NCI-H2171 treated with DMSO at 0.1 percent for 48 hours (cell line): ENCODE results near the gene SLC15A1.

Experiments used
- DNase-seq: peaks from one replicate; lab custom pipeline; 2025; lab: John Stamatoyannopoulos, UW

The SLC15A1 gene

GRCh38 chr13:98751367-98751782 is 1.1 kb downstream of the SLC15A1 start:
- DNase-seq: peak; percentile 9

DNA sequence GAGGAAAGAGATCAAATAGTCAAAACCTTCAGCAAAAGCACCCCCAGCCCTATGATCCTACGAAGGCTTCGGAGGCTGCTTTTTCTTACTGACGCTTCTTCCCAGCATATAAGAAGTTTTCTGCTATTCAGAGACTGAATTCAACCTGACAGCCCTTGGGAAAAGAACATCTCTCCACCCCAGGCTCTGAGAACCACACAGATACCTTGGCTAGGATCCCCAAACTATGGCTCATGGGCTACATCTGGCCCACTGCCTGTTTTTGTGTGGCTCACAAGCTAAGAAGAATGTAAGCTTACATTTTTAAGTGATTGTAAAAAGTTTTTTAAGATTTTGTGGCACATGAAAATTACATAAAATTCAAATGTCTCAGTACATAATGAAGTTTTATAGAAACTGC is 3.0 kb downstream of the SLC15A1 start:
- no peak for DNase-seq

GRCh38 chr13:98746968-98747367 is 5.5 kb downstream of the SLC15A1 start:
- DNase-seq: no peak

DNA sequence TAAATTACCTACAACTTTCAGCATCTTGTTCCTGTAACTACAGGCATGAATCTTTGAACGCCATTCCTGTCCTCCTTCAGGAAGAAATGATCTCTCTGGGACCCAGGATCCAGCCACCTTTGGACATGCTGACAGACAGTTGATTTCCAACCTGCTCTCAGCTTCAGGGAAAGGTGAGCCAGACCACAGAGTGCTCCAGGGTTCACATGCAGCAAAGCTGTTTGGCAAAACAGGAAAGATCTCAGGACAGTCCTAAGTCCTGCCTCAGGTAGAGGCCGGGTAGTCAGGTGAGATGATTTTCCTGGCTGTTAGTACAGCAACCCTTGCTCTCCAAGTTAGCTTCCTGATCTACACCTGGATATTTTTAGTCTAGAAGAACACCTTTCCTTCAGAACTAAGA is 9.1 kb downstream of the SLC15A1 start:
- no peak for DNase-seq

DNA sequence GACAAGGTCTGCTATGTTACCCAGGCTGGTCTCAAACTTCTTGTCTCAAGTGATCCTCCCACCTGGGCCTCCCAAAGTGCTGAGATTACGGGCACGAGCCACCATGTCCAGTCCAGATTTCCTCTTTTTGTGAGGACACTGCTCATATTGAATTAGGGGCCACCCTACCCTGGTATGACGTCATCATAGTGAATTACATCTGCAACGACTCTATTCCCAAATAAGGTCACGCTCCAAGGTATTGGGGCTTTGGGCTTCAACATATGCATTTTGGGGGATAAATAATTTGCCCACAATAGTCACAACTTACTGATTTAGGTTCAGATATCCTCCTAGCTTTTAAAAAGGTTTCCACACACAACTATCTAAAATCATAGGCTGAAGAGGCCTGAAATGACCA is 9.5 kb downstream of the SLC15A1 start:
- DNase-seq: no peak

DNA sequence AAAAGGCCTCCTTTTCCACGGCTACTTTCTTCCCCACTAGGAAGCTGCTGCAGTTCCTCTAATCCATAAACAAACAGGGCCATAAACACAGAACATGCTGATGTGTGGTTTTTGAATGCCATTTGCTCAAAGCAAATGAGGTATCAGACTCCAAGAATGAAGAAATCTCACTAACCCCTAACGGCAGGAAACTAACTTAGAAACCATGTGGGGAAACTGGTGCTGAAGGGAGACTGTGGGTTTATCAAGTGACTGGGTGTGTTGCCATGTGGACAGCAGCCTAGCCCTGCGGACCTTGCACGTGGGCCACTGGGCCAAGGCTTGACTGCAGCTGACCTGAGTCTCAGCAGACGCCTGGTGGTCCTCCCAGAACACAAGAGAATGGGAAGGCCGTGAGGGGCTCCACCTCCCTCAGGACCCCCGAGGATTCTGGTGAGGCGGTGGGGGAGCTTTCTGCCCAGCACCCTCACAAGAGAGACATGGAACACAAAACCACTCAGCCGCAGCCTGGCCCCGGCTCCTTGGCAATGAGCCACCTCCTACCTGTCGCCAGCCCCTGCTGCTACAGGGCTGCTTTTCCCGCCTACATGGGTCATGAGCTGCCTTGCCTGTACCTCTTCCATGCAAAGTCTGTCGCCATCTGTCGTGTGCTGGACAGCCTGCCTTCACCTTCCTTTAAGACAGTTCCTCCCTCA is 10.6 kb downstream of the SLC15A1 start:
- DNase-seq: peak; percentile 53

DNA sequence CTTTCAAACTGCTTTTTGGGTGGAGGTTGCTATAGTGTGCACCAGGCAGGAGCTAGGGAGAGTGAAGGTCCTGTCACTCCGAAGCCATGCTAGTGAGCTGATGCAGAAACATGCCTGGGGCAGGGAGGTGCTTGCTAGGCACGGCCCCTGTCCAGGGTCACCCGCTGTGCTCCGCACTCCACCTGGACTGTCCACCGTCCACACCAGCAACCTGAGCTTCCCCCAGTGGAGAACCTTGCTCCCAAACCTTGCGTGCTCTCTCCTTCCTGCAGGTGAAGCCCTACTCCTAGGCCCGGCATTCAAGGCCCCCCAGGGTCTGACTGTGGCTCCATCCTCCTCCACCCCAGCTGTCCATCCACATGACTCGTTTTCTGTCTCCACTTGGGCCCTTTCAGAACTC is 12.3 kb downstream of the SLC15A1 start:
- DNase-seq: no peak

DNA sequence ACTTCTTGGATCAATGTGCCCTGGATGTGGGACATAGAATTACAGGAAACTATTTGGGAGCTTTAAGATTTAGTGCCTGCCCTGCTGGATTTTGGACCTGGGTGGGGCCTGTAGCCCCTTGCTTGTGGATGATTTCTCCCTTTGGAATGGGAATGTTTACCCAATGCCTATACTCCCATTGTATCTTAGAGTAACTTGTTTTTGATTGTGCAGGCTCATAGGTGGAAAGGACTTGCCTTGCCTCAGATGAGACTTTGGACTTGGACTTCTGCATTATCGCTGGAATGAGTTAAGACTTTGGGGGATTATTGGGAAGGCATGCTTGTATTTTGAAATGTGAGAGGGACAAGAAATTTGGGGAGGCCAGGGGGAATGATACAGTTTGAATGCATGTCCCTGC is 13.5 kb downstream of the SLC15A1 start:
- DNase-seq: no peak

GRCh38 chr13:98738213-98738612 is 14.3 kb downstream of the SLC15A1 start:
- DNase-seq: no peak

- DNase-seq: no peak
These were observed 20.5 kb downstream of the SLC15A1 start for GRCh38 chr13:98731925-98732324.

- no peak for DNase-seq
These were observed 21.4 kb downstream of the SLC15A1 start for GRCh38 chr13:98731038-98731437.

DNA sequence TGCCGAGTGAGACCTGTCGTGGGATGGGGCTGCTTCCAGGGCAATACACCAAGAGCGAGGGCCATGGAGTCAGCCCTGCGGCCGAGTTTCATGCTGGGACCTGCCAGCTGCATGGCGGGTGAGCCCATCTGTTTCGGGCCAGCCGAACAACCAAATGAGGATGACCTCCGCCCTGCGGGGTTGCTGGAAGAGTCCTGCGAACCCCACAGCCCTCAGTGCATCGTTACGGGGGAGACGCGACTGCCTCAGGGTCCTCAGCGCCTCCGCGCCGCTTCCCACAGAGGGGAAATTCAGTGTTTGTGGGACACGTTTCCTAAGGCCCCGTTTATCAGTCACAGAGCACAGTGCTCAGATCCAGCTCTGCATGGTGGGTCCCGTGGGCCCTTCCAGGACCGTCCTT is 22.0 kb downstream of the SLC15A1 start:
- DNase-seq: no peak

DNA sequence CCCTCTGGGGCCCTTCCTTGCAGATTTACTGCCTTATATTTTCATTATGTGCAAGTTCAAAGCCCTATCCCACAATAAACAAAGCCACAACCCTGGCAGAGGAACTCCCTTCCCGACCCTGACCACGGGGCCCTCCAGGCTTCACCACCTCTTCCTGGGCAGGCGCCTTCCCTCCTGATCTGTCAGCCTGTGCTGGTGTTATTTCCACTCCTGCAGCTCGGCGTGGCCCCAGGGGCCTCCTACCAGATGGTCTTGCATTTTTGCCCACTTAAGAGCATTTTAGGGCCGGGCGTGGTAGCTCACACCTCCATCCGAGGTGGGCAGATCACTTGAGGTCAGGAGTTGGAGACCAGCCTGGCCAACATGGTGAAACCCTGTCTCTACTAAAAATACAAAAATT is 22.8 kb downstream of the SLC15A1 start:
- DNase-seq: no peak

DNA sequence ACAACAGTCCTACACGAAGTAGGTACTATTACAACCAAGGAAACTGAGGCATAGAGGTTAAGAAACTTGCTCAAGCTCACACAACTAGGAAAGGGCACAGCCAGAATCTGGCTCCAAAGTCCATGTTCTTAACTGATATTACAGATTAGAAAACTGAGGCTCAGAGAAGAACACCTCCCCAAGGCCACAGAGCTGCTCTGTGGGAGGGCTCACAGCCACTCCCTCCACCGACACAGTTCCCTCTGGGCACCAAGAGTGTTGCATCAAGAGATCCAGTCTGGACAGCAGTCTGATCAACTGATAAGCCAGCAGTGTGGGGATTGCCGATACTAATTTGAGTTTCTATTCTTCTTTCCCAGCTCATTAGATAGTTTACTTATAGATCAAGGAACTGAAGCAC is 29.5 kb downstream of the SLC15A1 start:
- DNase-seq: no peak

DNA sequence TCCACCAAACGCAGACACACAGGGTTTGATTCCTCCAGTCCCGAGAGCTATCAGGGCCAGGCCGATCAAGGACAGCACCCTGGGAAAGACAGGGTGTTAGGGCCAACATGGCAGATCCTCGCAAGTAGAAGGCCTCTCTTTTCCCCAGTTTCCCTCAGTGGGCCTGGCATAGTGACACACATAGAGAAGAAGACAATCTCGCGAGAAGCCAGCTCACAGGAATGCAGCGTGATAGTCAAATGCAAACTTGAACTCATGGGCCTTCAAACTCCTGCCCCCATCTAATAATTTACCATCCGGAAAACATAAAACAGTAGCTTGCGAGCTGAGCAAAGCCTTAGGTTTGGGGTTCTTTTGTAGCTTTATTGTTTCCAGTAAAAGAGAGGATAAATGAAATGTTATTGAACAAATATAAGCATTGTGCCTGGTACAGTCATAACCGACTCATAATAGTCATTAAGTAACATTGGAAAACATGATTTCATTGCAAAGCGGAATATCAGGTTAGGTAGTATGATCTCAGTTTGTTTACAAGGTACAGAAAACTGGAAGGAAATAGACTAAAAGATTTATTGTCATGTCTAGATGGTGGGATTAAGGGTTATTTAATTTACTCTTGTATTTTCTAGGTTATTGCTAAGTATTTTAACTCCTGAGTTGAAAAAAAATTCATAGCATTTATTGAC is 30.5 kb downstream of the SLC15A1 start:
- no peak for DNase-seq

GRCh38 chr13:98719527-98720250 is 32.8 kb downstream of the SLC15A1 start:
- DNase-seq: no peak

- DNase-seq: no peak
These were observed 34.6 kb downstream of the SLC15A1 start for GRCh38 chr13:98717891-98718290.

GRCh38 chr13:98717256-98717655 is 35.2 kb downstream of the SLC15A1 start:
- DNase-seq: no peak

- no peak for DNase-seq
These were observed 42.0 kb downstream of the SLC15A1 start for GRCh38 chr13:98710521-98710920.

DNA sequence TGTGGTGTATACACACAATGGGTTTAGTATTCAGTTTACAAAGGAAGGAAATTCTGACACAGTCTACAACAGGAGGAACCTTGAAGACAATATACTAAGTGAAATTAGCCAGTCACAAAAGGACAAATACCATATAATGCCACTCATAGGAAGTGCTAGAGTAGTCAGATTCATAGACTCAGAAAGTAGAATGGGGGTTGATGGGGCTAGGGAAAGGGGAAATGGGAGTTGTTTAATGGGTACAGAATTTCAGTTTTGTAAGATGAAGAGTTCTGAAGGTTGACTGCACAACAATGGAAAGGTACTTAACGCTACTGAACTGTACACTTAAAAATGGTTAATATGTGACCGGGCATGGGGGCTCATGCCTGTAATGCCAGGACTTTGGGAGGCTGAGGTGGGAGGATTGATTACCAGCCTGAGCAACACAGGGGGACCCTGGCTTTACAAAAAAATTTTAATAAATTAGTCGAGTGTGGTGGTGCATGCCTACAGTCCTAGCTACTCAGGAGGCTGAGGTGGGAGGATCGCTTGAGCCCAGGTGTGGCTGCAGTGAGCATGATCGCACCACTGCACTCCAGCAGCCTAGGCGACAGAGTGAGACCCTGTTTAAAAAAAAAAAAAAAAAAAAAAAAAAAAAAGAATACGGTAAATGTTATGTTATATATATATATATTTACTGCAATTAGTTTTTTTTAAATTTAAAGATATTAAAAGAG is 45.0 kb downstream of the SLC15A1 start:
- DNase-seq: no peak

DNA sequence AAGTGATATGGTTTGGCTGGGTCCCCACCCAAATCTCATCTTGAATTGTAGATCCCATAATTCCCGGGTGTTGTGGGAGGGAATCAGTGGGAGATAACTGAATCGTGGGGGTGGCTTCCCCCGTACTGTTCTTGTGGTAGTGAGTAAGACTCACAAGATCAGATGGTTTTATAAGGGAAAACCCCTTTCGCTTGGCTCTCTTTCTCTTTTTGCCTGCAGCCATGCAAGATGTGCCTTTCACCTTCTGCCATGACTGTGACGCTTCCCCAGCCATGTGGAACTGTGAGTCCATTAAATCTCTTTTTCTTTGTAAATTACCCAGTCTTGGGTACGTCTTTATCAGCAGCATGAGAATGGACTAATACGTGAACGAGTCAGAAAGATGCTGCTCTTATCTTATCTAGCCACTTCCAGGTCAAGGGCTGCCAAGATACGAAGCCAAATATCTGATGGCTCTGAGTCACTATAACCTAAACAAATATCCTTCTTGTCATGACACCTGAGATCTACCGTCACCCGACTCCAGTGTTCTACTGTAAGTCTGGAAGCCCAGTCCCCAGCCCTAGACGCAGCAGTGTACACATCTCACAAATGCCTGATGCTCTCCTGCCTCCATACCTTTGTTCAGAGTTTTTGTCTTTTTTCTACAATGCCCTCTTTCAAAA is 45.9 kb downstream of the SLC15A1 start:
- peak; percentile 11 for DNase-seq

- peak; percentile 41 for DNase-seq
These were observed 54.7 kb downstream of the SLC15A1 start for GRCh38 chr13:98697791-98698190.
